NOMO-1 treated with DMSO at 0.1 percent for 48 hours (cell line): Measurements from ENCODE around the gene KAZN.

Experiments
- DNase-seq: peaks from one replicate; lab custom pipeline; 2025; ENCODE audit not compliant: unreplicated experiment; lab: John Stamatoyannopoulos, UW

Gene KAZN

DNA sequence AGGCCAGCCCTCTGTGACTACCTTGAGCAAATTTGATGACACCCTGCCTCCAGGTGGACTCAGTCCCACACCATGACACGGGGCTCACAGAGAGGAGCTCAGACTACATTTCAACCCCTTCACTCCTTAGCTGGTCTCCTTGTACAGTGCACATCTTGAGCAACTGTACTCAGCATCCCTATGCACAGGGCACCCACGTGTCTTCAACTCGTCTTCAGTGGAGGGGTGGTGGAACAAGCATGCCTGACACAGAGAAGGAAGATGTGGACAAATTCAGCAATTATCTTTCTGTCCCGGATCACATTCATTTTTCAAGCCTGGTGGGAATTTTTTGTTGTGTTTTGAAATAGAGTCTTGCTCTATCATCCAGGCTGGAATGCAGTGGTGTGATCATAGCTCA is 213.7 kb downstream of the KAZN start:
- DNase-seq, result no peak

- DNase-seq, result no peak
Observed at GRCh38 chr1:14815175-14815877, 216.8 kb downstream of the KAZN start.

DNA sequence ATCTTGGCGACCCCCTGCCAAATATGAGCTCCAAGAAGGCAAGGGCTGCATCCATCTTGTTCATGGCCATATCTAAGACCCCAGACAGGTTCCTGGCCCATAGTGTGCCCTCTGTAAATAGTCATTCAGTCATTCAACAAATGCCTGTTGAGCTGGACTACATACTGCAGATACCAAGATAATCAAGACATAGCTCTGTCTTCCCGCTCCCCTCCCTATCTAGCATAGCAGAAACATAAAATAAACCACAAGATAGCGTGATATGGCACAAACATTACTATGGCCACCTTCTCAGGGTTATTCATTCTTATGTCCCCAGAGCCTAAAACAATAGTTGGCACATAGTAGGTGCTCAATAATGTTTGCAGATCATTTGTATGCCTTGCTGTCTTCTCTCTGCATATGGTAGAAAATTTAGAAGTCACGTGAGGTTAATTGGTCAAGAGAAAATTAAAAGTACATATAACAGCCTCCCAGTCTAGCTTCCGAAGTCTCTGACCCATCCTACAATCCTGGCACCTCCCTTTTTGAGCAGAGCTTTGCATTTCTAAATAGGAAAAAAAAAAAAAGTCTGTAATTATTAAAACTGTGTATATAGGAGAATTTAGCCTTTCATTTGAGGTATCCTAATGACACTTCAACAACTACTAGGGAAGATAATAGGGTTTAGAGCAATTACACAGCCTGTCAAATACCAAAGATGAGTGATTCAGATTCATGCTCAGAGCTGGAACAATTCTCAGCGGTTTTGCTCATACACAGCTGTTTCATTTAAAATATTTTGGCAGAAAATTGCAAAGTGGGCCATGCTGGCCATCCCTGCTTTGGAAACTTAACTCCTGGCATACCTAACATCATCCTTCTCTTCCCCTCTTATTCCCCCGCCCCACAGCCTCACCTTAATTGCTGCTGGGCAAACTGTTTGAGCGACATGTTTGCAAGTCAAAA is 219.0 kb downstream of the KAZN start:
- no peak for DNase-seq

- DNase-seq, result no peak
Observed at GRCh38 chr1:14820295-14821085, 222.0 kb downstream of the KAZN start.

- no peak for DNase-seq
Observed at GRCh38 chr1:14822493-14822892, 224.0 kb downstream of the KAZN start.

- no peak for DNase-seq
Observed at GRCh38 chr1:14822996-14823395, 224.5 kb downstream of the KAZN start.

DNA sequence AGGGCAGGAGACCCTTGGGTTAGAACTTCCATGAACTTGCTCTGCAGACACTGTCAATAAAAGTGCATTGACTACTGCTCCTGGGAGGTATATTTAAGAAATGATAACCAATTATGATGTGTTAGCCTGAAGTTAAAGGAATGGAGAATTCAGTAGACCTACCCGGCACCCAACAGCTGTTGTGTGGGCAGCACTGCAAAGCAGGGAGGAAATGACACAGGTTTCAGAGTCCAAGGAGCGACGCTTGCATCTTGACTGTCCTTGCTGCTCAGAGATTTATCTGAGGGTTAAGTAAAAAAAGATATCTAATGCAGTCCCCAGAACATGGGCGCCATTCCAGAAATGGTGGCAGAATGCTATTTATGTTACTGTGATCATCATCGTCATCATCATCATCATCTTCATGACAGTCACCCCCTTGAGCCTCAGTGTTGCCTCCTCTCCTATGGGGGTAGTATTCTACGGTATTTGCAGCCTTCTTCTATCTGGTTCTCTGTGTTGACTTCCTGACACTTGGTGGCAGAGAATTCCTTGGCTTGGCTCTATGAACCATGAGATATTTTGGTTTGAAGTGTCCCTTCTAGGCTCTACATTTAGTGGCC is 225.9 kb downstream of the KAZN start:
- no peak for DNase-seq

DNA sequence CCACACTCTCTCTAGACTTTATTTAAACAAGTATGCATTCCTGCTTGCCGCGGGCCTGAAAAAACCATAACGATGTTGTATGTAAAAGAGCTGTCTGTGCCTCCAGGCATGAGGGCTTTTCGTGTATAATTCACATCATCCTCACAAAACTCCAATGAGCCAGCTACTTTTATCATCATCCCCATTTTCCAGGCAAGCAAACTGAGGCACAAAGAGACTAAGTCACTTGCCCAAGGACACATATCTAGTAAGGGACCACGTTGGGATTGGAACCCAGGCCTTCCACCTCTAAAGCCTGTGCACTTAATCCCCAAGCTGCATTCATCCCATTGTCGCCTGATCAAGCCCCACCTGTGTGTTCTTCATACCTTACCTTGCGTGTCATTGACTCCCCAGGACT is 226.9 kb downstream of the KAZN start:
- DNase-seq, result no peak

- DNase-seq, result peak; percentile 17
Observed at GRCh38 chr1:14826172-14826636, 227.7 kb downstream of the KAZN start.

- no peak for DNase-seq
Observed at GRCh38 chr1:14826731-14827326, 228.3 kb downstream of the KAZN start.

GRCh38 chr1:14827870-14828269 is 229.4 kb downstream of the KAZN start:
- DNase-seq, result no peak

DNA sequence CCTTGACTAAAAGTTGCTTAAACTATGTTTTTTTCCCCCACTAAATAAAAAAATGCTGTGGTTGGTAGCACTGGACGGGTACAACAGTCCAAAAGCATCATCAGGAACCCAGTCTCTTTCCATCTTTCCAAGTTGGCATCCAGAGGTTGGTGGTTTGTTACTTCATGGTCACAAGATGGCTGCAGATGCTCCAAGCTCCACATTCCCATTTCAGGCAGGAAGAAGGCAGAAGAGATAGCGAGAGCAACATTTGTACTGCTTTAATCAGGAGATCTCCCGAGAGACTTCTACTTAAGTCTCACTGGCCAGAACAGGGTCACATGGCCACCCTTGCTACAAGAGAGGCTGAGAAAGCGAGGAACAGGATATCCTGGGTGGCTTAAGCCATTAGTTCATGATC is 230.2 kb downstream of the KAZN start:
- DNase-seq, result no peak

GRCh38 chr1:14835725-14836124 is 237.2 kb downstream of the KAZN start:
- DNase-seq, result no peak

- DNase-seq, result no peak
Observed at GRCh38 chr1:14836426-14837140, 238.1 kb downstream of the KAZN start.

- DNase-seq, result no peak
Observed at GRCh38 chr1:14840374-14840773, 241.9 kb downstream of the KAZN start.

DNA sequence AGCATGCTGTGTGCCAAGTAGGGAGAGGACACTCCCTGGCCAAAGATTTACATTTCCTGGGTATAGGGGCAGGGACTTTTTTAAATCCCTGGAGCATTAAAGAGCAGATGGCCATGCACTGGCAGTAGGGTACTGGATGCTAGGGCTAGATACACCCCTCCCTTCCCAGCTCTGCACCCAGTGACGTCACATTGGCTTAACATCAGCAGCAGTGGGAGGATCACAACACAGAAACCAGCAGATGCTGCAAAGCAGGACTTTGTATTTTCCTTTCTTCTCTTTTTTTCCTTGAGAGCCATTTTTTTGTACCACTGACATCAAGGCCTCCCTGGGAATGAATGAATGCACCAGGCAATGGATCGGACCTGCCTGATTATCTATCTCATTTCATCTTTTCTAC is 243.0 kb downstream of the KAZN start:
- DNase-seq, result no peak

GRCh38 chr1:14841951-14842350 is 243.5 kb downstream of the KAZN start:
- DNase-seq, result no peak

DNA sequence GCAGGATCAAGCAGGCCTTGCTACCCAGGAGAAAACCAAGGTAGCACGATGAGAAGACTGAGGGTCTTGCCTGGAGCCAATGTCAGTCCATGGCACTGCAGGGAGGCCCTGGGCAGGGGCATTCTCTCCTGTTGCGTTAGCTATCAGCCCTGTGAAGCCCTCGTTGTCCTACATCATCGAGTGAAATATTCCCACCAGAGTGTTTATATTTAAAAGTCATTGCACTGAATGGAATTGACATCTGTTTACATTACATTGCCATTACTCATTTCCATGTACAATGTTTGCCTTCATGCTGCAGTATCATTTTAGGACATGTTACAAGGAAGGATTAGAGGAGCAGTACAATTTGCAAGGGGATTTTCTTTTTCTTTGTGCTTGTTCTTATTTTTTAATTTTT is 243.9 kb downstream of the KAZN start:
- no peak for DNase-seq

DNA sequence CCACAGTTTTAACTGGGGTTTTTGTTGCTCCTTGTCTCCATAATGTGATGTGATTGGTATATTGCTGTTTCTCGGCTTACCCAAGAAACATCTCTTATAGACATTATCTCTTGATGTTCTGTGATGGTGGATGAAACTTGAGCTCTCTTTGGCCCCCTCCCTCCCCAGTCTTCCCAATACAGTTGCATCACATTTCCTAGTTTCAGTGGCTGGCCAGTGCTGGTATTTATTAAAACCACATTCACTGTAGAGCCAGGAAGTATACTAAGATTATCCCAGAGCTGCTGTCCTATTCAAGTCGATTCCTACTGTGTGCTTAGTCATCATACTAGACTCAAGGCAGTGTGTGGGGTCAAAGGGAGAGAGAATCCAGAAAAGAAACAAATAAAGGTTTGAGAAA is 244.4 kb downstream of the KAZN start:
- no peak for DNase-seq

DNA sequence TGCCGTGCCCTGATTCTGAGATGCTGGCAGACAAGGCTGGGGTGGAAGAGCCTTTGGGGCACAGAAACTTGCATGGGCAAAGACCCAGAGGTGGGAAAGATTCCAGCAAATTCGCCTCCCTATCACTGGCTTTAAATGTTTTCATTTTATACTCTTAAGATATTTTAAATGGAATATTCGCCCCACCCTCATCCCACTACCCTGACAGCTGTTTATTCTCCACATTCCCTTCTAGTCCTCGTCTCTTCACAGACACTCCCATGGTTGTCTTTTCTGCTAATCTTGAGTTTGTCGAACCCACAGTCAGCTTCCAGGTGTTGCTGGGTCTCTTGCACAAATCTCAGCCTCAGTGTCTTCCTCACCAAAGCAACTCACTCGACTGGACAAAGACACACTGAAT is 245.0 kb downstream of the KAZN start:
- no peak for DNase-seq
